Activated gamma-delta T cell treated with Interleukin-2 at 50 U/mL for 16 hours (primary cell): Measurements from ENCODE around the gene REG1A.

ENCODE experiments used
- DNase-seq: peaks from one replicate; pipeline ENCODE4 v3.0.0-alpha.2; 2020

Gene REG1A

GRCh38 chr2:79120194-79120713 lies at the start of gene REG1A:
Gene REG1A, plus strand, starts transcription at chr2:79120488. Its CDS starts 374 bp downstream, at chr2:79120862.
- DNase-seq = no peak

GRCh38 chr2:79071078-79071477 lies 49.2 kb upstream of the REG1A start:
- DNase-seq = no peak

GRCh38 chr2:79082987-79083386 lies 37.3 kb upstream of the REG1A start:
- no peak for DNase-seq

GRCh38 chr2:79083597-79084251 lies 36.6 kb upstream of the REG1A start:
- no peak for DNase-seq

GRCh38 chr2:79084495-79085135 lies 35.7 kb upstream of the REG1A start:
- DNase-seq = no peak

GRCh38 chr2:79085382-79085781 lies 34.9 kb upstream of the REG1A start:
- no peak for DNase-seq

GRCh38 chr2:79086255-79086654 lies 34.0 kb upstream of the REG1A start:
- DNase-seq = no peak

- no peak for DNase-seq
Measured at GRCh38 chr2:79087785-79088364, 32.4 kb upstream of the REG1A start, which contains the start of gene REG1B. Gene REG1B, minus strand, starts transcription at chr2:79087993. Its CDS starts 381 bp downstream, at chr2:79087612.

- DNase-seq = no peak
Measured at GRCh38 chr2:79090693-79091092, 29.6 kb upstream of the REG1A start.

GRCh38 chr2:79097843-79098242 lies 22.4 kb upstream of the REG1A start:
- DNase-seq = no peak

GRCh38 chr2:79099140-79099686 lies 21.1 kb upstream of the REG1A start:
- no peak for DNase-seq

GRCh38 chr2:79100285-79100684 lies 20.0 kb upstream of the REG1A start:
- no peak for DNase-seq

GRCh38 chr2:79101024-79101423 lies 19.3 kb upstream of the REG1A start:
- DNase-seq = no peak

- DNase-seq = no peak
Measured at GRCh38 chr2:79103214-79103613, 17.1 kb upstream of the REG1A start.

GRCh38 chr2:79105259-79105658 lies 15.0 kb upstream of the REG1A start:
- no peak for DNase-seq

- DNase-seq = no peak
Measured at GRCh38 chr2:79112269-79112668, 8.0 kb upstream of the REG1A start.

- DNase-seq = no peak
Measured at GRCh38 chr2:79114797-79115494, 5.3 kb upstream of the REG1A start.

GRCh38 chr2:79116997-79117928 lies 3.0 kb upstream of the REG1A start:
- no peak for DNase-seq

GRCh38 chr2:79122676-79123075 lies 2.4 kb downstream of the REG1A start:
- no peak for DNase-seq

- no peak for DNase-seq
Measured at GRCh38 chr2:79124907-79125720, 4.8 kb downstream of the REG1A start.

GRCh38 chr2:79125721-79125985 lies 5.4 kb downstream of the REG1A start:
- no peak for DNase-seq
